ENCODE measurements around the gene ACMSD. TPM values are rescaled to one million over a fixed set of nuclear protein-coding genes. Genes with fewer than 3 reads are reported as not detected.

Gene ACMSD
- polyA plus RNA-seq, 2 of the 4 experiments (the other 2 are of a cell fraction): 0.09 TPM; not detected in 1

DNA sequence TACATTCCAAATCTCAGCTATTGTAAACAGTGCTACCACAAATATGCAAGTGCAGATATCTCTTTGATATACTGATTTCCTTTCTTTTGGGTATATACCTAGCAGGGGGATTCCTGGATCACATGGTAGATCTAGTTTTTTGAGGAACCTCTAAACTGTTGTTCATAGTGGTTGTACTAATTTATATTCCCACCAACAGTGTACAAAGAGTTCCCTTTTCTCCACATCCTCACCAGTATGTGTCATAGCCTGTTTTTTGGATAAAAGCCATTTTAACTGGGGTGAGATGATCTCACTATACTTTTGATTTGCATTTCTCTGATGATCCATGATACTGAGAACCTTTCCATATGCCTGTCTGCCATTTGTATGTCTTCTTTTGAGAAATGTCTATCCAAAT is 73.9 kb downstream of the ACMSD start:
- Histone ChIP-seq H3K9me3 (peaks cover 13% of the 10 kb centered on the region; the same call in 2 of the 3 replicates), H3K27ac (no peak overlapping the region), H3K4me2 (no peak overlapping the region), H3K4me1 (peaks cover 6% of the 10 kb centered on the region), H3K4me3 (no peak overlapping the region)
- CTCF ChIA-PET: no interaction called here
- ATAC-seq (no peak), FAIRE-seq (no peak), DNase-seq (ENCODE audit: low read depth in 1 of 2, low spot score in 1 of 2) (no peak)
- TF ChIP-seq, protein P1, sequence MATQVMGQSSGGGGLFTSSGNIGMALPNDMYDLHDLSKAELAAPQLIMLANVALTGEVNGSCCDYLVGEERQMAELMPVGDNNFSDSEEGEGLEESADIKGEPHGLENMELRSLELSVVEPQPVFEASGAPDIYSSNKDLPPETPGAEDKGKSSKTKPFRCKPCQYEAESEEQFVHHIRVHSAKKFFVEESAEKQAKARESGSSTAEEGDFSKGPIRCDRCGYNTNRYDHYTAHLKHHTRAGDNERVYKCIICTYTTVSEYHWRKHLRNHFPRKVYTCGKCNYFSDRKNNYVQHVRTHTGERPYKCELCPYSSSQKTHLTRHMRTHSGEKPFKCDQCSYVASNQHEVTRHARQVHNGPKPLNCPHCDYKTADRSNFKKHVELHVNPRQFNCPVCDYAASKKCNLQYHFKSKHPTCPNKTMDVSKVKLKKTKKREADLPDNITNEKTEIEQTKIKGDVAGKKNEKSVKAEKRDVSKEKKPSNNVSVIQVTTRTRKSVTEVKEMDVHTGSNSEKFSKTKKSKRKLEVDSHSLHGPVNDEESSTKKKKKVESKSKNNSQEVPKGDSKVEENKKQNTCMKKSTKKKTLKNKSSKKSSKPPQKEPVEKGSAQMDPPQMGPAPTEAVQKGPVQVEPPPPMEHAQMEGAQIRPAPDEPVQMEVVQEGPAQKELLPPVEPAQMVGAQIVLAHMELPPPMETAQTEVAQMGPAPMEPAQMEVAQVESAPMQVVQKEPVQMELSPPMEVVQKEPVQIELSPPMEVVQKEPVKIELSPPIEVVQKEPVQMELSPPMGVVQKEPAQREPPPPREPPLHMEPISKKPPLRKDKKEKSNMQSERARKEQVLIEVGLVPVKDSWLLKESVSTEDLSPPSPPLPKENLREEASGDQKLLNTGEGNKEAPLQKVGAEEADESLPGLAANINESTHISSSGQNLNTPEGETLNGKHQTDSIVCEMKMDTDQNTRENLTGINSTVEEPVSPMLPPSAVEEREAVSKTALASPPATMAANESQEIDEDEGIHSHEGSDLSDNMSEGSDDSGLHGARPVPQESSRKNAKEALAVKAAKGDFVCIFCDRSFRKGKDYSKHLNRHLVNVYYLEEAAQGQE (IDR thresholded peaks at IDR 0.05): no peak
- TF ChIP-seq JUNB (IDR thresholded peaks at IDR 0.05): no peak
- no peak for TF ChIP-seq HOXA7 (CRISPR knock-in tag; IDR thresholded peaks at IDR 0.05)
- TF ChIP-seq, protein P2, sequence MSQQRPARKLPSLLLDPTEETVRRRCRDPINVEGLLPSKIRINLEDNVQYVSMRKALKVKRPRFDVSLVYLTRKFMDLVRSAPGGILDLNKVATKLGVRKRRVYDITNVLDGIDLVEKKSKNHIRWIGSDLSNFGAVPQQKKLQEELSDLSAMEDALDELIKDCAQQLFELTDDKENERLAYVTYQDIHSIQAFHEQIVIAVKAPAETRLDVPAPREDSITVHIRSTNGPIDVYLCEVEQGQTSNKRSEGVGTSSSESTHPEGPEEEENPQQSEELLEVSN (IDR thresholded peaks at IDR 0.05; ENCODE audit: borderline replicate concordance, low read depth): no peak
- no peak for TF ChIP-seq POLR2AphosphoS2 (conservative IDR thresholded peaks at IDR 0.05; ENCODE audit: low read length)
- no peak for TF ChIP-seq SREBF2 (IDR thresholded peaks at IDR 0.05)
- TF ChIP-seq, protein P3, sequence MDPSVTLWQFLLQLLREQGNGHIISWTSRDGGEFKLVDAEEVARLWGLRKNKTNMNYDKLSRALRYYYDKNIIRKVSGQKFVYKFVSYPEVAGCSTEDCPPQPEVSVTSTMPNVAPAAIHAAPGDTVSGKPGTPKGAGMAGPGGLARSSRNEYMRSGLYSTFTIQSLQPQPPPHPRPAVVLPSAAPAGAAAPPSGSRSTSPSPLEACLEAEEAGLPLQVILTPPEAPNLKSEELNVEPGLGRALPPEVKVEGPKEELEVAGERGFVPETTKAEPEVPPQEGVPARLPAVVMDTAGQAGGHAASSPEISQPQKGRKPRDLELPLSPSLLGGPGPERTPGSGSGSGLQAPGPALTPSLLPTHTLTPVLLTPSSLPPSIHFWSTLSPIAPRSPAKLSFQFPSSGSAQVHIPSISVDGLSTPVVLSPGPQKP (IDR thresholded peaks at IDR 0.05; ENCODE audit: low read depth, low read length): no peak
- TF ChIP-seq, protein P4, sequence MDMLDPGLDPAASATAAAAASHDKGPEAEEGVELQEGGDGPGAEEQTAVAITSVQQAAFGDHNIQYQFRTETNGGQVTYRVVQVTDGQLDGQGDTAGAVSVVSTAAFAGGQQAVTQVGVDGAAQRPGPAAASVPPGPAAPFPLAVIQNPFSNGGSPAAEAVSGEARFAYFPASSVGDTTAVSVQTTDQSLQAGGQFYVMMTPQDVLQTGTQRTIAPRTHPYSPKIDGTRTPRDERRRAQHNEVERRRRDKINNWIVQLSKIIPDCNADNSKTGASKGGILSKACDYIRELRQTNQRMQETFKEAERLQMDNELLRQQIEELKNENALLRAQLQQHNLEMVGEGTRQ (IDR thresholded peaks at IDR 0.05): no peak
- no peak for TF ChIP-seq HDAC2 (IDR thresholded peaks at IDR 0.05)
- TF ChIP-seq, protein P5, sequence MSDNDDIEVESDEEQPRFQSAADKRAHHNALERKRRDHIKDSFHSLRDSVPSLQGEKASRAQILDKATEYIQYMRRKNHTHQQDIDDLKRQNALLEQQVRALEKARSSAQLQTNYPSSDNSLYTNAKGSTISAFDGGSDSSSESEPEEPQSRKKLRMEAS (IDR thresholded peaks at IDR 0.05): no peak
- TF ChIP-seq ZFP36 (IDR thresholded peaks at IDR 0.05; ENCODE audit: borderline replicate concordance, partially characterized antibody): no peak
- TF ChIP-seq CBX8 (IDR thresholded peaks at IDR 0.05): no peak
- TF ChIP-seq, protein P6, sequence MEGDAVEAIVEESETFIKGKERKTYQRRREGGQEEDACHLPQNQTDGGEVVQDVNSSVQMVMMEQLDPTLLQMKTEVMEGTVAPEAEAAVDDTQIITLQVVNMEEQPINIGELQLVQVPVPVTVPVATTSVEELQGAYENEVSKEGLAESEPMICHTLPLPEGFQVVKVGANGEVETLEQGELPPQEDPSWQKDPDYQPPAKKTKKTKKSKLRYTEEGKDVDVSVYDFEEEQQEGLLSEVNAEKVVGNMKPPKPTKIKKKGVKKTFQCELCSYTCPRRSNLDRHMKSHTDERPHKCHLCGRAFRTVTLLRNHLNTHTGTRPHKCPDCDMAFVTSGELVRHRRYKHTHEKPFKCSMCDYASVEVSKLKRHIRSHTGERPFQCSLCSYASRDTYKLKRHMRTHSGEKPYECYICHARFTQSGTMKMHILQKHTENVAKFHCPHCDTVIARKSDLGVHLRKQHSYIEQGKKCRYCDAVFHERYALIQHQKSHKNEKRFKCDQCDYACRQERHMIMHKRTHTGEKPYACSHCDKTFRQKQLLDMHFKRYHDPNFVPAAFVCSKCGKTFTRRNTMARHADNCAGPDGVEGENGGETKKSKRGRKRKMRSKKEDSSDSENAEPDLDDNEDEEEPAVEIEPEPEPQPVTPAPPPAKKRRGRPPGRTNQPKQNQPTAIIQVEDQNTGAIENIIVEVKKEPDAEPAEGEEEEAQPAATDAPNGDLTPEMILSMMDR (IDR thresholded peaks at IDR 0.05): no peak
- no peak for TF ChIP-seq ZSCAN20 (CRISPR knock-in tag; IDR thresholded peaks at IDR 0.05)
- POLR2A ChIA-PET: no interaction called here

DNA sequence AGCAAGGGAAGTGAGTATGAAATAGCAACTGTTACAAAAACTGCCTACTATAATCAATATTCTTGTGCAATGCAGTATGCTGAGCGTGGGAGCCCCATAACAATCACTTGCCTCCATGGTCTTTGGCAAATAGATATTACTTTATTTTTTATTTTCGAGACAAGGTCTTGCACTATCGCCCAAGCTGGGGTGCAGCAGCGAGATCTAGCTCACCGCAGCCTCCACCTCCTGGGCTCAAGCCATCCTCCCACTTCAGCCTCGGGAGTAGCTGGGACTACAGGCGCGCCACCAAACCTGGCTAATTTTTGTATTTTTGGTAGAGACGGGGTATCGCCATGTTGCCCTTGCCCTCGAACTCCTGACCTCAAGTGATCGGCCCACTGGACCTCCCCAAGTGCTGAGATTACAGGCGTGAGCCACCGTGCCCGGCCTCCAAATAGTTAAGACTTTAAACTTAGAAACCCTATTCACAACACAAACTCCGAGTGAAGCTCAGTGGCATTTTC is 79.0 kb downstream of the ACMSD start:
- peaks cover 7% of the 10 kb centered on the region; the same call in 2 of the 3 replicates for H3K9me3 ChIP-seq
- peak in 1 of 2 experiments; percentile 12 for DNase-seq (ENCODE audit: low read depth in 1 of 2, low spot score in 1 of 2)
- FAIRE-seq: no peak
- ATAC-seq: no peak
- WGBS (ENCODE audit: missing lambda C conversion rate): 27% methylated on average over 16 of the region's 16 CpGs
- H3K4me3 ChIP-seq: peak overlapping the region; percentile 95
- CTCF ChIA-PET: interaction anchor here (1.0 to 2.1 kb wide), 4 partner anchors 10 to 467 kb away, joined by 3 to 6 read pairs (median 4); no protein-coding TSS in a partner anchor
- POLR2A ChIA-PET: interaction anchor here (0.5 to 1.7 kb wide), 9 partner anchors 9 to 614 kb away, joined by 3 to 8 read pairs (median 4); partner anchors contain the start of genes R3HDM1 and ZRANB3
- H3K4me1 ChIP-seq: peaks cover 26% of the 10 kb centered on the region
- H3K27ac ChIP-seq: peak overlapping the region; percentile 93 to 100
- peak overlapping the region; percentile 89 for H3K4me2 ChIP-seq
- no peak for TF ChIP-seq JUN (IDR thresholded peaks at IDR 0.05)
- no peak for TF ChIP-seq RARB (CRISPR knock-in tag; IDR thresholded peaks at IDR 0.05)
- TF ChIP-seq, protein P1 (IDR thresholded peaks at IDR 0.05): no peak
- TF ChIP-seq, protein P7, sequence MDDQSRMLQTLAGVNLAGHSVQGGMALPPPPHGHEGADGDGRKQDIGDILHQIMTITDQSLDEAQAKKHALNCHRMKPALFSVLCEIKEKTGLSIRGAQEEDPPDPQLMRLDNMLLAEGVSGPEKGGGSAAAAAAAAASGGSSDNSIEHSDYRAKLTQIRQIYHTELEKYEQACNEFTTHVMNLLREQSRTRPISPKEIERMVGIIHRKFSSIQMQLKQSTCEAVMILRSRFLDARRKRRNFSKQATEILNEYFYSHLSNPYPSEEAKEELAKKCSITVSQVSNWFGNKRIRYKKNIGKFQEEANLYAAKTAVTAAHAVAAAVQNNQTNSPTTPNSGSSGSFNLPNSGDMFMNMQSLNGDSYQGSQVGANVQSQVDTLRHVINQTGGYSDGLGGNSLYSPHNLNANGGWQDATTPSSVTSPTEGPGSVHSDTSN (IDR thresholded peaks at IDR 0.05): no peak
- no peak for TF ChIP-seq HEYL (CRISPR knock-in tag; IDR thresholded peaks at IDR 0.05)
- no peak for TF ChIP-seq KDM5A (IDR thresholded peaks at IDR 0.05)
- TF ChIP-seq MYC (IDR thresholded peaks at IDR 0.05; ENCODE audit: borderline replicate concordance, low read length): no peak
- TF ChIP-seq HOXB13 (CRISPR knock-in tag; IDR thresholded peaks at IDR 0.05; ENCODE audit: low read depth): no peak
- TF ChIP-seq CBX2 (IDR thresholded peaks at IDR 0.05; ENCODE audit: borderline replicate concordance, low read depth): no peak
- no peak for TF ChIP-seq FOXS1 (CRISPR knock-in tag; IDR thresholded peaks at IDR 0.05)
